DND-41 (cell line): ENCODE measurements around the gene EFNA2.

Experiments used
- CTCF ChIP-seq: IDR thresholded peaks from 2 replicates; pipeline ENCODE4 v1.5.1; 2012; ENCODE audit warnings: borderline replicate concordance, low read length, moderate library complexity, mild to moderate bottlenecking; ENCODE audit not compliant: poor library complexity, severe bottlenecking; ENCODE audit errors: extremely low read depth
- EZH2 ChIP-seq: IDR thresholded peaks from 3 replicates; pipeline ENCODE4 v1.6.1; 2012; ENCODE audit warnings: borderline replicate concordance, low read depth, mild to moderate bottlenecking, moderate library complexity, low read length, inconsistent platforms; ENCODE audit not compliant: severe bottlenecking

- TF ChIP-seq CTCF: no peak
- TF ChIP-seq EZH2: no peak
These were observed 8.6 kb upstream of the EFNA2 start for GRCh38 chr19:1277061-1277460.
